Caco-2 (cell line): Measurements from ENCODE around the gene CNTNAP5. TPM values are rescaled to one million over a fixed set of nuclear protein-coding genes. Genes with fewer than 3 reads are reported as not detected.

Experiments
- BruUV-seq: library from RNA; stranded (reverse); fragments of 400-500 nt; replicated peaks from 2 replicates; lab custom pipeline; 2021; lab: Mats Ljungman, UMichigan
- CTCF ChIA-PET: fragments of 300-600 bp; sonication (Branson Sonifier 250); formaldehyde crosslinking; loops from one replicate; lab custom pipeline; 2022; ENCODE audit warnings: antibody characterized with exemption; lab: Charles Lee
- POLR2A ChIA-PET: fragments of 300-600 bp; sonication (Branson Sonifier 250); formaldehyde crosslinking; loops from one replicate; lab custom pipeline; 2022; ENCODE audit warnings: antibody characterized with exemption; lab: Charles Lee
- DNase-seq, 2 experiments: peaks; one replicate each; pipeline versions ENCODE4 v3.0.0 to v3.0.0-alpha.2; 2020 to 2022
- H3K27me3 ChIP-seq: replicated peaks from 2 replicates; pipeline ENCODE4 v1.6.0; 2011; ENCODE audit warnings: low read length; ENCODE audit not compliant: control insufficient read depth, insufficient read depth
- H3K36me3 ChIP-seq: 2 replicates; pipeline ENCODE4 v1.5.1; 2011; ENCODE audit warnings: low read length; ENCODE audit not compliant: control insufficient read depth, insufficient read depth
- H3K4me1 ChIP-seq: fragments of 250-450 bp; sonication (Bioruptor Pico); 2 replicates; pipeline ENCODE4 v1.5.1; 2020; ENCODE audit warnings: mild to moderate bottlenecking
- H3K4me3 ChIP-seq: 2 replicates; pipeline ENCODE4 v1.5.1; 2011; ENCODE audit warnings: low read depth, mild to moderate bottlenecking, control low read depth, low read length
- H3K9me3 ChIP-seq: fragments of 250-450 bp; sonication (Bioruptor Pico); 2 replicates; pipeline ENCODE4 v1.5.1; 2020; ENCODE audit warnings: mild to moderate bottlenecking, moderate library complexity
- H3K27ac Mint-ChIP-seq: one replicate; pipeline ENCODE4 v1.8.0; 2022; ENCODE audit warnings: mixed read lengths; ENCODE audit not compliant: unreplicated experiment
- H3K27me3 Mint-ChIP-seq: one replicate; pipeline ENCODE4 v1.8.0; 2022; ENCODE audit warnings: mixed read lengths; ENCODE audit not compliant: insufficient read depth, unreplicated experiment
- H3K36me3 Mint-ChIP-seq: one replicate; pipeline ENCODE4 v1.8.0; 2022; ENCODE audit warnings: mild to moderate bottlenecking, mixed read lengths; ENCODE audit not compliant: insufficient read depth, unreplicated experiment
- H3K4me1 Mint-ChIP-seq: one replicate; pipeline ENCODE4 v1.8.0; 2022; ENCODE audit warnings: low read depth, mixed read lengths; ENCODE audit not compliant: unreplicated experiment
- H3K4me3 Mint-ChIP-seq: one replicate; pipeline ENCODE4 v1.8.0; 2022; ENCODE audit warnings: mild to moderate bottlenecking, moderate library complexity, mixed read lengths; ENCODE audit not compliant: unreplicated experiment
- H3K9me3 Mint-ChIP-seq: one replicate; pipeline ENCODE4 v1.8.0; 2022; ENCODE audit warnings: mixed read lengths; ENCODE audit not compliant: unreplicated experiment
- CTCF ChIP-seq, 2 experiments: fragments of 200-600 bp in 1 of 2; IDR thresholded peaks; 1 replicate in 1 of 2; 2 replicates in 1 of 2; pipeline versions ENCODE4 v1.5.1 to v1.8.0; 2011 to 2022; ENCODE audit warnings: antibody characterized with exemption in 1 of 2, control low read depth in 1 of 2, inconsistent platforms in 1 of 2, low read depth in 1 of 2, low read length in 1 of 2, mild to moderate bottlenecking in 1 of 2, moderate library complexity in 1 of 2; ENCODE audit not compliant: insufficient read depth in 1 of 2, severe bottlenecking in 1 of 2, unreplicated experiment in 1 of 2
- intact Hi-C: fragments of 100-400 bp; cut with micrococcal nuclease; formaldehyde crosslinking; loops from one replicate; pipeline ENCODE4 v1.10.0; 2022; ENCODE audit not compliant: unreplicated experiment
- total RNA-seq: library from RNA; stranded (reverse); gene quantifications from 2 replicates; pipeline ENCODE4 v1.2.3, GENCODE V29; 2022

Gene CNTNAP5
- total RNA-seq, 1 experiment from 2014 or later = 0.14 TPM

DNA sequence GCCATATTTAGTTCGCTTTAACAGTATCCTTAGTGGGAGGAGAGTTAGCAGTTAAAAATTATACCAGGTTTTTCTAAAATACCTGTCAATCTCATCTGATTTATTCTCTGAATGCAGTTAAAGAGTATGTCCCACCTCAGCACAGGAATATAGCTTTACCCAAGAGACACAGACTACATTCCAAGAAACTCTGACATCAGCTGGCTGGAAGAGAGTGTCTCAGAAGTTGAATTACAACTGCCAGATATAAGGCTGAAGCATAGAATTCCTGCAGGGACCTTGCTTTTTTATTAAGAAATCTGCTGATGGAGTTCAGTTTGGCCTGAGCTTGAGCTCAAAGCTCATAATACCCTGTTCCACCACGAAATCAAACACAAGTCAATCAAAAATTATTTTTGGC, 25.4 kb upstream of the CNTNAP5 start:
- POLR2A ChIA-PET = no interaction called here
- no peak overlapping the region for H3K4me3 ChIP-seq
- no peaks in the 10 kb centered on the region for H3K4me1 ChIP-seq
- H3K27me3 ChIP-seq = no peaks in the 10 kb centered on the region
- peaks cover 2% of the 10 kb centered on the region for H3K27me3 Mint-ChIP-seq
- H3K36me3 Mint-ChIP-seq = no peaks in the 10 kb centered on the region
- no peaks in the 10 kb centered on the region for H3K9me3 ChIP-seq
- no peaks in the 10 kb centered on the region for H3K4me1 Mint-ChIP-seq
- intact Hi-C loops = no loop called here
- no TSS peak for BruUV-seq
- TF ChIP-seq CTCF (IDR thresholded peaks at IDR 0.05; ENCODE audit: insufficient read depth in 1 of 2, low read depth in 1 of 2, low read length in 1 of 2, severe bottlenecking in 1 of 2, unreplicated experiment in 1 of 2) = no peak
- no peak overlapping the region for H3K4me3 Mint-ChIP-seq
- DNase-seq = no peak
- H3K36me3 ChIP-seq = no peaks in the 10 kb centered on the region
- H3K9me3 Mint-ChIP-seq = no peaks in the 10 kb centered on the region
- H3K27ac Mint-ChIP-seq = no peak overlapping the region
- CTCF ChIA-PET = no interaction called here

- no peak for TF ChIP-seq CTCF (IDR thresholded peaks at IDR 0.05; ENCODE audit: insufficient read depth in 1 of 2, low read depth in 1 of 2, low read length in 1 of 2, severe bottlenecking in 1 of 2, unreplicated experiment in 1 of 2)
- no peaks in the 10 kb centered on the region for H3K36me3 ChIP-seq
- Mint-ChIP-seq H3K4me3 (no peak overlapping the region), H3K27ac (no peak overlapping the region), H3K27me3 (peaks cover 5% of the 10 kb centered on the region), H3K36me3 (no peaks in the 10 kb centered on the region), H3K4me1 (no peaks in the 10 kb centered on the region), H3K9me3 (no peaks in the 10 kb centered on the region)
- H3K4me1 ChIP-seq = no peaks in the 10 kb centered on the region
- no peak for DNase-seq
- ChIA-PET POLR2A (no interaction called here), CTCF (no interaction called here)
- H3K9me3 ChIP-seq = no peaks in the 10 kb centered on the region
- H3K27me3 ChIP-seq = no peaks in the 10 kb centered on the region
- no peak overlapping the region for H3K4me3 ChIP-seq
- intact Hi-C loops = no loop called here
- no TSS peak for BruUV-seq
Measured at GRCh38 chr2:124001696-124002430, 23.2 kb upstream of the CNTNAP5 start.

- Mint-ChIP-seq H3K27ac (no peak overlapping the region), H3K4me1 (no peaks in the 10 kb centered on the region), H3K9me3 (no peaks in the 10 kb centered on the region), H3K36me3 (no peaks in the 10 kb centered on the region), H3K4me3 (no peak overlapping the region), H3K27me3 (peaks cover 3% of the 10 kb centered on the region)
- no peak for TF ChIP-seq CTCF (IDR thresholded peaks at IDR 0.05; ENCODE audit: insufficient read depth in 1 of 2, low read depth in 1 of 2, low read length in 1 of 2, severe bottlenecking in 1 of 2, unreplicated experiment in 1 of 2)
- no TSS peak for BruUV-seq
- Histone ChIP-seq H3K4me3 (no peak overlapping the region), H3K36me3 (no peaks in the 10 kb centered on the region), H3K4me1 (no peaks in the 10 kb centered on the region), H3K9me3 (no peaks in the 10 kb centered on the region), H3K27me3 (no peaks in the 10 kb centered on the region)
- CTCF ChIA-PET = no interaction called here
- POLR2A ChIA-PET = no interaction called here
- intact Hi-C loops = no loop called here
- DNase-seq = no peak
Measured at GRCh38 chr2:124018890-124019289, 6.2 kb upstream of the CNTNAP5 start.
